WERI-Rb-1 (cell line): ENCODE data around the gene GRAMD1B.

Source experiments
- DNase-seq: peaks from one replicate; pipeline ENCODE4 v3.0.0-alpha.2; 2020
- H3K27ac ChIP-seq: fragments of 250-450 bp; sonication (Bioruptor Pico); 2 replicates; pipeline ENCODE4 v1.5.1; 2020; ENCODE audit warnings: mild to moderate bottlenecking, moderate library complexity
- H3K27me3 ChIP-seq: fragments of 250-450 bp; sonication (Bioruptor Pico); 2 replicates; pipeline ENCODE4 v1.5.1; 2021; ENCODE audit warnings: mild to moderate bottlenecking, low read depth, moderate library complexity; ENCODE audit not compliant: insufficient read depth, severe bottlenecking
- H3K36me3 ChIP-seq: fragments of 250-450 bp; sonication (Bioruptor Pico); 2 replicates; pipeline ENCODE4 v1.5.1; 2020; ENCODE audit warnings: mild to moderate bottlenecking, moderate library complexity
- H3K4me3 ChIP-seq: 2 replicates; pipeline ENCODE4 v1.5.1; 2011; ENCODE audit warnings: low read depth, mild to moderate bottlenecking, control low read depth, low read length
- H3K9me3 ChIP-seq: fragments of 250-450 bp; sonication (Bioruptor Pico); 2 replicates; pipeline ENCODE4 v1.5.1; 2021; ENCODE audit warnings: mild to moderate bottlenecking, moderate library complexity; ENCODE audit not compliant: severe bottlenecking
- TF ChIP-seq, protein P1 (sequence below): IDR thresholded peaks from 2 replicates; pipeline ENCODE4 v1.5.1; 2011; ENCODE audit warnings: low read depth, mild to moderate bottlenecking, control low read depth, inconsistent platforms, low read length

GRAMD1B gene

DNA sequence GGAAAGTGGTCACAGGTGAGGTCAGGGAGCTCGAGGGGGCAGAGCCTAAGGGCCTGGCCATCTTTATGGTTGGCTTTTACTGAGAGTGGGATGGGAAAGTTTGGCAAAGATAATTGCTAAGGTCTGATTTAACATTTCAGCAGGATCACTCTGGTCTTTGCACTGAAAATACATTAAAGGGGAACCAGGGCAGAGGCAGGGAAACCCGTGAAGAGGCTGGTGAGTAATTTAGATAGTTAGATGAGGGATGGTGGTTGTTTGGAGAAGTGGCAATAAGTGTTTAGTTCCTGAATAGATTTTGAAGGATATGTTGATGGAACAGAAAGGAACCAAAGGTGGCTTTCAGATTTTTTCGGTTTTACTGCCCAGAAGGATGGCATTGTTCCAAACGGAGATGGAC, 173.6 kb downstream of the GRAMD1B start:
- no peak overlapping the region for H3K27ac ChIP-seq
- TF ChIP-seq, protein P1, sequence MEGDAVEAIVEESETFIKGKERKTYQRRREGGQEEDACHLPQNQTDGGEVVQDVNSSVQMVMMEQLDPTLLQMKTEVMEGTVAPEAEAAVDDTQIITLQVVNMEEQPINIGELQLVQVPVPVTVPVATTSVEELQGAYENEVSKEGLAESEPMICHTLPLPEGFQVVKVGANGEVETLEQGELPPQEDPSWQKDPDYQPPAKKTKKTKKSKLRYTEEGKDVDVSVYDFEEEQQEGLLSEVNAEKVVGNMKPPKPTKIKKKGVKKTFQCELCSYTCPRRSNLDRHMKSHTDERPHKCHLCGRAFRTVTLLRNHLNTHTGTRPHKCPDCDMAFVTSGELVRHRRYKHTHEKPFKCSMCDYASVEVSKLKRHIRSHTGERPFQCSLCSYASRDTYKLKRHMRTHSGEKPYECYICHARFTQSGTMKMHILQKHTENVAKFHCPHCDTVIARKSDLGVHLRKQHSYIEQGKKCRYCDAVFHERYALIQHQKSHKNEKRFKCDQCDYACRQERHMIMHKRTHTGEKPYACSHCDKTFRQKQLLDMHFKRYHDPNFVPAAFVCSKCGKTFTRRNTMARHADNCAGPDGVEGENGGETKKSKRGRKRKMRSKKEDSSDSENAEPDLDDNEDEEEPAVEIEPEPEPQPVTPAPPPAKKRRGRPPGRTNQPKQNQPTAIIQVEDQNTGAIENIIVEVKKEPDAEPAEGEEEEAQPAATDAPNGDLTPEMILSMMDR, result no peak
- no peaks in the 10 kb centered on the region for H3K9me3 ChIP-seq
- H3K4me3 ChIP-seq, result no peak overlapping the region
- no peak for DNase-seq
- no peaks in the 10 kb centered on the region for H3K27me3 ChIP-seq
- peaks cover 66% of the 10 kb centered on the region for H3K36me3 ChIP-seq

DNA sequence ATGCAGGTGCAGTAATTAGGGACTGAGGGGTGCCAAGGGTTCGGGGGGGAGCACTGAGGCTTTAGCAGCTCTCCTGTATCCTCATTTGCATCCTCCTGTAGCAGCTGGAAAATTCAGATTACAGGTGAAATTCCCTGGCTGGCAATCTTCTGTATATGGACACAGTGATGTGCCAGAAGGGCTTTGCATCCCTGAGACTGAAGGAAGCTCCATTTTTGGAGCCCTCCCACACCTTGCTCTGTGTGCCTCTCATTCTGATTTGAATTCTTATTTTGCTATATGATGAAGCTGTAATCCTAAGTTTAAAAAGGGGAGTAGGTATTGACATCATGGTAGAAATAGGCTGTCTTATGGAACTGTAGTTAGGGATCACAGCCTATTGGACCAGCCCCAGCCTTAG, 177.7 kb downstream of the GRAMD1B start:
- no peak for DNase-seq
- Histone ChIP-seq H3K4me3 (no peak overlapping the region), H3K27me3 (no peaks in the 10 kb centered on the region), H3K9me3 (no peaks in the 10 kb centered on the region), H3K27ac (no peak overlapping the region), H3K36me3 (peaks cover 55% of the 10 kb centered on the region)
- TF ChIP-seq, protein P1, result no peak

DNA sequence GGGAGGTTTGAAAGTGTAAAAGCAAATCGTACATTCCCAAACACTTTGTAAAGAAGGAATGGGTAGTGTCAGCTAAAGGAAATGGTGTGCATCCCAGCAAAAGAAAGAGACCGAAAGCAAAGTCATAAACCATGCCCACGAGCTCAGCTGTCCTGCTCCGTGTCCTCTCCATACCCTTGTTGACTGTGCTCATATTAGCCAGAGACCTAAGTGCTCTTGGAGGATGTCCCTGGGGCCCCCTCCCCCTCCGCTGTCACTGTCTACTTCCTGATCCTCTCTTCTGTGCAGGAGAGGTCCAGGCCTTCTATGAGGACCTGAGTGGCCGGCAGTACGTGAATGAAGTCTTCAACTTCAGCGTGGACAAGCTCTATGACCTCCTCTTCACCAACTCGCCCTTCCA, 178.3 kb downstream of the GRAMD1B start:
- TF ChIP-seq, protein P1, result no peak
- no peak overlapping the region for H3K27ac ChIP-seq
- DNase-seq, result no peak
- no peaks in the 10 kb centered on the region for H3K27me3 ChIP-seq
- H3K4me3 ChIP-seq, result no peak overlapping the region
- H3K36me3 ChIP-seq, result peaks cover 55% of the 10 kb centered on the region
- no peaks in the 10 kb centered on the region for H3K9me3 ChIP-seq

DNA sequence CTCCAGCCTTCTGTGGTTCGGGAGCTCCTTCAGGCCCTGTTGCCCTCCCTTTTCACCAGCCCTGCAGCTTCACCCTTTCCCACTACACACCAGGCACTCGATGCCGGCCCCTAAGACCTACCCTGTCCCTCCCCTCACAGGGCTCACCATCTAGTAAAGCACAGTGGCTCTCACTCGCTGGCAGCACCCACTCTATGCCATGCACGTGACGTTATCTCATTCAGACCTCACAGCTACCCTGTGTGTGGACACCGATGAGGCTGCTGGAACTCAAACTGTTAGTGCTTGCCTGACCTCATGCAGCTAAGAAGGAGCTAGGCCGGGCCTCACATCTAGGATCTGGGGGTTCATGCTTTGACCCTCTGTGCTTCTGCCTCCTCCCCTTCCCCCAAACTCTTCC, 178.9 kb downstream of the GRAMD1B start:
- Histone ChIP-seq H3K4me3 (no peak overlapping the region), H3K36me3 (peaks cover 55% of the 10 kb centered on the region), H3K27ac (no peak overlapping the region), H3K9me3 (no peaks in the 10 kb centered on the region), H3K27me3 (no peaks in the 10 kb centered on the region)
- no peak for DNase-seq
- TF ChIP-seq, protein P1, result no peak

DNA sequence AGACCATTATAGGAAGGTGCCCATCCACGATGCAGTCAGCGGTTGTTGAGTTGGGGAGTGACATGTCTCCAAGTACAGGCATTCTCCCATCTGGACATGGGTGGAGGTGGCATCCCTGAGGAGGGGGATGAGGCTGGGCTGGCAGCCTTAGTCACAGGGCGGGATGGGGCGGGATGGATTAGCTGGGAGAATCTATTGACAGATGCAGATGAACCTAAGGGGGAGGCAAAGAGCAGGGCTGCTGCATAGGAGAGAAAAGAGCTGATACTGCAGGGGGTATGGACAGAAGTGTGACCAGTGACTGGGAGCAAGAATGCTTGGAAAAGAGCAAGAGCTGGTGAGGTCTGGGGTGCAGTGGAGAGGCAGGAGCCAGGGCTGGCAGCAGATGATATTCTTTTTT, 181.6 kb downstream of the GRAMD1B start:
- no peaks in the 10 kb centered on the region for H3K27me3 ChIP-seq
- no peak overlapping the region for H3K27ac ChIP-seq
- TF ChIP-seq, protein P1, result no peak
- peak; percentile 28 for DNase-seq
- no peak overlapping the region for H3K4me3 ChIP-seq
- peaks cover 63% of the 10 kb centered on the region for H3K36me3 ChIP-seq
- no peaks in the 10 kb centered on the region for H3K9me3 ChIP-seq

DNA sequence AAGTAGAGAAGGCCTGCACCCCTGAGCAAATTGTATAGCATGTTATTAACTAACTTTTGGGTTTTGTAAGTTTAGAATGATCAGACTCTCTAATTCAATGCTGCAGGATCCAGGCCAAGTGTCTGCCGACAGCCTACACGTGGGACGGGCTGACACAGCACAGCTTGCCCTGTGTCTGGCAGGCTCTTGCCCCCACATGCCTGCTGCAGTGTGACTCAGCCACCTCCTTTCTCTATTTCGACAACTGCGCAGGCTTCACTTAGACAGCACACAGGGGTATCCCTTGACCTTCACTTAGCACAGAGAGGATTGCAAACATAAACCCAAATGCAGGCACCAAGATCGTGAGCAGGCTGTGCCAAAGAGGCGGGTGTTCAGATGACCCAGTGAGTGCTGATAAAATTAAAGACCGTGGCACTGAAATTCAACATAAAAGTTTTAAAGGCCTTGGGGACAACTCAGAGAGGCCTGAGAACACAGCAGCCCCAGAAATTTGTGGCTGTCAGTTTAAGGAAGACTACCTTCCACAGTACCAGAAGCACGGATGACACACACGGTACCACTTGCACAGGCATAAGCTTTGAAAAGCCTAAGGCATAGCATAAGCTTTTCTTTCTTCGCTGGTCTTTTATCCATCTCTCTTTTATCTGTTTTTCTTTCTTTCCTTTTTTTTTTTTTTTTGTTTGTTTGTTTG, 186.6 kb downstream of the GRAMD1B start:
- no peaks in the 10 kb centered on the region for H3K27me3 ChIP-seq
- DNase-seq, result no peak
- no peaks in the 10 kb centered on the region for H3K9me3 ChIP-seq
- TF ChIP-seq, protein P1, result no peak
- H3K4me3 ChIP-seq, result no peak overlapping the region
- peaks cover 59% of the 10 kb centered on the region for H3K36me3 ChIP-seq
- no peak overlapping the region for H3K27ac ChIP-seq
